ENCODE data around the gene UAP1.

GRCh38 chr1:162626761-162627160 lies 65.2 kb downstream of the UAP1 start:
- TF ChIP-seq POLR2A (IDR thresholded peaks at IDR 0.05) (no peak), POLR2AphosphoS5 (IDR thresholded peaks at IDR 0.05) (no peak), CTCF (IDR thresholded peaks at IDR 0.05) (no peak)
